Activated CD8-positive, alpha-beta memory T cell treated with anti-CD3 and anti-CD28 coated beads, Interleukin-2, amount 50 U/mL, for 4 hours (primary cell): Measurements from ENCODE around the gene KIAA0825.

Experiments used
- DNase-seq: peaks from one replicate; pipeline ENCODE4 v3.0.0-alpha.2; 2020

The KIAA0825 gene

DNA sequence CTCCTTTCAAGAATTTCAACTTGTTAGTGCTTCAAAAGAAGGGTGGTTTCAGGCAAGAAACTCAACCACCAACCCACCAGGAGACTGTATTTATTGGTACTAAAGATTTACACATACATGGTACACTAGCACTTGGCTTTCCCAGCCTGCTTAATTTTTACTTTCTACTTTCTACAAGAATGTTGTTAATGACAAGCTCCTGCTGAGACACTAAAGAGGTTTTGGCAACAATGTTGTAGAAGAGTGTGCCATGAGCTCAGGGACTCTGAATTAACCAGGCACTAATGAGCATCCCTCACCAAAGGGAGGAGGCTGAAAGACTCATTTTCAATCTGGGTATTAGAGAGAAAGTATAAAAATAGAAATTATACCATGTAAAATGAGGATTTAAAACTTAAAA, 195.0 kb downstream of the KIAA0825 start:
- DNase-seq, result no peak

DNA sequence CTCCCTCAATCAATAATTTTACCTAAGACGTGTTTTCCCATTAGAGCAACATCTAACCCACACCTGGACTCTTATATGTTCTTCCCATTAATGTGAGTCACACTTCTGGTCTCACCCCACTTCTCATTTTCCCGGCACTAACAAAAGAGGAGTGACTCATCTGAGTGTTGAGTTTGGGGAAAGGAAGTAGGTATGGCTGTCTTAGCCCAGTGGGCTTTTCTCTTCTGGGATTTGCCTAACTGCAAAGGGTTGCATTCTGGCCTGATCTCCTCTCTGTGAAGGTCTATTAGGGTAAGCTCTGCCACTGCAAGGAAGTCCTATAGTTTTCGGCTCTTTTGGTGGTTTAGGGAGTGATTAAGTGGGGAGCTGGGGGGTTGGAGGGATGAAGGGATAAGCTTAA, 195.6 kb downstream of the KIAA0825 start:
- no peak for DNase-seq

DNA sequence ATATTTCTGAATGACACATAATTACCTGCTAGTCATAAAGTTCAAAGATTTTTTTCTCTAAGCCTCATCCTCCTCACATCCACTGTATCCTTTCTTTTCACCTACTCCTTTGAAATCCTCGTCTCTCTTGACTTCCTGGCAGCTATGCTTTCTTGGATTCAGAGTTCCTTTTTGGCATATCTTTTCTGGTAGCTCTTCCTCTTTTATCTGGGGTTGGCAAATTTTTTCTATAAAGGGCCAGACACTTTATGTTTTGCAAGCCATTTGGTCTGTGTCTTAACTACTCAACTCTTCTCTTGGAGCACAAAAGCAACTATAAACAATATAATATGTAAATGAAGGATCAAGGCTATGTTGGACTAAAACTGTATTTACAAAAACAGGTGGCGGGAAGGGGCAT, 197.5 kb downstream of the KIAA0825 start:
- no peak for DNase-seq

DNA sequence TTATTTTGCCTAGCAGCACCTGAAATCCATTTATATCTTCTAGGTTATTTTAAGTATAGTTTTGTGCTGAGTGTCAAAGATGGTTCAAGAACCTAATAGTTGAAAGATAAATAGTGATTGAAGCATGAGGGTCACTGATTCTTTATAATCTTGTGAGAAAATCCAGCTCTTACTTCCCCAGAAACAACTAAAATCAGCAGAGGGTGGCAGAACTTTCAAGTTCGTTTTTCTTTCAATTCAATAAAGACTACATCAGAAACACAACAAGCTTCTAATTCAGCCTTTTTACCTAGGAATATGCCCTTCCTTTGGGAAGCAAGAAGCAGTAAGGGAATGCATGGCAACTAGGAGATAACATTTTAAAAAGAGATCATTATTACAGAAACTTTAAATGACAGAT, 202.6 kb downstream of the KIAA0825 start:
- no peak for DNase-seq

DNA sequence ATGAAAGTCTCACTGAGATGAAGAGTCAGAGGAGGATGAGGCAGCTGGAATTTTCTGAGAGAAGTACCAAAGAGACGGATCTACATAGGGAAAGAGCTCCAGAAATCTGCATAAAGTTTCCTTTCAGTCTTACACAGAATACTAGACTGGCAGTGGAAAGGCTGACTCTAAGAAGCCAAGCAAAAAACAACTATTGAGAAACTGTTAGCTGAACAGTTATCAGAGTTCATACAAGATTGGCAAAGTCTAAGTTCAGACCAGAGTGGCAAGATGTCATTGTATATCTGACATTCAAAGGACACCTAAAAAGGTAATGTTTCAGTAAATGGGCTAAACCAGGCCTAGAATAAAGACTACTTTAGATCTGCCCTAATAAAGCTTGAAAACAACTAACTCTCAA, 209.0 kb downstream of the KIAA0825 start:
- DNase-seq, result no peak

DNA sequence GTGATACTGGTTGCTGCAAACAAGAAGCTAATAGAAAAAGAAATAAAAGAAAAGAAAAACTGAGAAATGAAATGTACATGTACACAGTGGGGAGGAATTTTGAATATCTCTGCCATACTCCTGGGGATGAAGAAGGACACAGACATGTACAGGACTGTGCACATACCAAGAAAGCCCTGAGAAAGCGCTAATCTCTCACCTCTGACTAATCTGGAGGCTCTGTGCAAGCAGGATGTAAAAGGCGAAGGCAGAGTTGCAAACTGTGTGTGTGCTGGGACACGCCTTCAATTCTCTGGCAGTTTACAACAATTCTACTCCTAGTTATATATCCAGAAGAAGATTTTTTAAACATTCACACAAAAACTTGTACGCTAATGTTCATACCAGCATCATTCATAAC, 211.4 kb downstream of the KIAA0825 start:
- DNase-seq, result no peak

DNA sequence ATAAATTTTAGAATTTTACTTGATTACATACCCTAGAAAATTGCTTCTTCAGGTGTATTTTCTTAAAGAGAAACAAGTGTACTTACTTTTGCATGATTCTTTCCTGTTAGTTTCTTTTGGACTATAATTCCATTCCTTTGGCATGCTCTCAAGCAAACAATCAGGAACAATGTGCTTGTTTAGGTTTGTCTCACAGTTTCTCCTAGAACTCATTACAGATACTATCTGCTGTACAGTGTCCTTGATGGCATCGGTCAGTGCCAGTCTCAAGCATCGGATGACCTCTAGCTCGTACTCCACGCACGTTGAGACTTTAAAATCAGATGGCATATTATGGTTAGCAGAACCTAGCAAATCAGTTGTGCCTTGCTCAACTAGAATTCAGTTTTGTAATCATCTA, 214.9 kb downstream of the KIAA0825 start:
- no peak for DNase-seq

DNA sequence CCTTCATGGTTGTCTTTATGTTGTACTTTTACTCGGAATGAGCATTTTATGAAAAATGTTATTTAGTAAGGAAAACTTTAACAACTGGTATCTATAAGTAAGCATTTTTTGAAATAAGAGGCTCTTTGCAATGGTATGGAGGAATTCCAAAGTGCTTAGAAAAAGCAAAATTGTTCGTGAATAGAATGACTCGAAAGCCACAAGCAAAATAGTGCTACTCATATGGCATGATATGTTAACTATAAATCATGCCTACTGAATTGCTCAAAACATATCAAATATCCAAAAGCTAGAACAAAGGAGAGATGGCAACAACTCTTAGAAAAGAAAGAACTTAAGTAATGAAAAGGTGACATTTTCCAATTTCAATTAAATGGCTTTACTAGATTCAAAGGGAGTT, 216.3 kb downstream of the KIAA0825 start:
- DNase-seq, result no peak

DNA sequence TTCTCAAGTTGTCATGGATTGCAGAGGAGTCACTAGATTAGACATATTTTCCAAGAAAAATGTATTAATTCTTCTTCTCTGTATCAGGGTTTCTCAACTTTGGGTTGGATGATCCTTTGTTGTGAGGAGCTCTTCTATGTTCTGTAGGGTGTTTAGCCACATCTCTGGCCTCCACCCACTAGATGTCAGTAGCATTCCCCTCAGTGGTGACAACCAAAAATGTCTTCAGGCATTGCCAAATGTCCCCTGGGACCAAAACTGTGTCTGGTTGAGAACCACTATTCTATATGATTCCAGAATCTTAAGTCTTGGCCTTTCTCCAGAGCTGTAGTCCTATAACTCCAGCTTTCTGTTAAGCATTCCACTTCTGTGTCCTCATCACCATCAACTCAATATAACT, 220.9 kb downstream of the KIAA0825 start:
- DNase-seq, result no peak

DNA sequence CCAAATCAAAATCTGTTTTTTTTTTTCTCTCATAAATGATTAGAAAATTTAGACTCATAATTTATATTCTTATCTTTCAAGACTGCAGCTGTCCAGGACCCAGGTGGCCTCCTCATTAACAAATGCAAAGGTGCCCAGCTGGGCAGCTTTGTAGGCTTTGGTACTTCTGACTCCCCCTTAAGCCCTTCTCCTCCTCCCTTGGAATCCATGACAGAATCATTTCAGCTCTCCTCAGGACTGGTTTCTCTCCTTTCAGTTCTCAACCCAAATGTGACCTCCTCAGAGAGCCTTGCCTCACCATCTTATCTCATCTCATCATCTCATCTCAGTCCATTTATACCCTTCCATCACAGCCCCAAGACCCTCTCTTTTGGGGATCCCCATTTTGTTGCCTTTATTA, 221.7 kb downstream of the KIAA0825 start:
- DNase-seq, result no peak

DNA sequence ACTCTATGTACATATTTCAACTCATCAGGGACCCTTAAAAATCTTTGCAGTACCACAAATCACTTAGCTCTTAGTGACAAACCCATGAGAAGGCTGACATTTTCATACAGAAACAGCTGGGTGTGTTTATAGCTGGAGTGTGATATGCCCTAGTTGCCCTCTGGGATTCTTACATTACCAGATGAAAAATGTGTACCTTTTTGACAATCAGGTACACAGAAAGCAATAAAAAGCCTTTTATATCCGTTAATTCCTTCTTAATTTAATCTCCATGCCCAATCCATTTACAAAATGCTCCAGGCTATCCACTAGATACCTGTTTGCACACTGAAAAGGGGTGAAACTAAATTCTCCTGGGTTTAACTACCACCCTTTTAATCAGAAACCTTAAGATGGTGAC, 222.9 kb downstream of the KIAA0825 start:
- DNase-seq, result no peak

DNA sequence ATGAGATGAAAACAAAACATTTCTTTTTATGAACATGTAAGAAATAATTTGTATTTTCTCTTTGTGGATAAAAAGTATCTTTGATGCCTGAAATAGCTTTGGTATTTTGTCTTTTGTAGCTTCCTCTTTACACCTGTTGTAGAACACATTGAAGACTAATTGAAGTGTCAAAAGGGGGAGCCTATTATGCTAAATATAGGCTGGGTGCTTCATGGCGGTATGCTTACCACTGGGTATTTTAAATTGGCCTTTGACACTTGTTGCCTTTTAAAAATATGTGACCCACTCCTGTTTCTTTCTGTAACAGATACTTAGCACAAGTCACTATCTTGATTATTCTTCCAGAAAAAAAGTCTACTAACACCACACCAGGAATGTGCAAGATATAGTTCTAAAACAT, 226.4 kb downstream of the KIAA0825 start:
- no peak for DNase-seq

DNA sequence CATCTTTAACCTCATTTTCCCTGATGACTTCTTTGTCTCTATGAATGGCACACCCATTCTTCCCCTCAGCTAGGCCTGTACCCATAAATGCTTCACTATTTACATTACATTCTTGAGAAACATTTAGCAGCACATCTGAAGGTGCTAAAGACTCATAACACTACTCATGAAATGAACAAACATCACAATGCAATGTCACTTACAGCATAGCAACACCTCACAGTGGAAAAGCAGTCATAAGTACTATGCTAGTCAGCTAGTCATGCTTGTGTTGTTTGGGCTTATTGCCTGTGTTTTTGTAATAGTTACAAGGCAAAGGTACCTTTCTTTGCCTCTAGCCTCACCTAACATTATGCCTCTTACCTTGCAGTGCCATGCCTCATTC, 228.9 kb downstream of the KIAA0825 start:
- no peak for DNase-seq

DNA sequence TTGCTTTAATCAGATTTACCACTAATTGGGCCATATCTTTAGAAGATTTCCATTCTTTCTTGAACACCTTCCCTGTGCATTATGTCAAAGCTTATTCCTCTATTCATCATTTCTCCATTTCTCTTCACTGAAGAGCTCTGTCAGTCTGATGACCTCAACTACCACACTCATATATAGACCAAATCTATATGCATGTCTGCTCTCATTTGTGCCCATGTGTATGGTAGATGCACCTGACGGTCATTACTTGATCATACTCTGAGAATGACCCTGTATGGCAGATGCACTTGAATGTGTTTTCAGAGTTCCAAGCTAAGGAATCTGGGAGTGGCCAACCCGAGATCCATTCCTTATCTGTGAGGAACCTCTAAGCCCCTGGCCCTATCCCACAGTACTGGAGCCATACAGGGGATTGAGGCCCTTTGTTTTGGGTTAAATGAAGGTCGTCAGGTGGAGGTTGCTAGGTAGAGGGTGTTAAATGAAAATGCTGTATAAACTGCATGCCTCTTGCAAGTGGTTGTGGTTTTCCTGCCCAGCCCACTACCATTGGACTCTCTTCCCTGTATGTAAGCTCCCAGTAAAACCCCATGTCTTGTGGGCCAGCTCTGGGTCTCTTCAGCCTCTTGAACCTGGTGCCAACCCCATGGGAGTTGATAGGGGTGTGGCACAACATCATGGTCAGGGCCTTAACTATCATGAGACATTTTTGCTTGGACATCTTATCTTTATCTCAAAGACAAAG, 229.5 kb downstream of the KIAA0825 start:
- no peak for DNase-seq

DNA sequence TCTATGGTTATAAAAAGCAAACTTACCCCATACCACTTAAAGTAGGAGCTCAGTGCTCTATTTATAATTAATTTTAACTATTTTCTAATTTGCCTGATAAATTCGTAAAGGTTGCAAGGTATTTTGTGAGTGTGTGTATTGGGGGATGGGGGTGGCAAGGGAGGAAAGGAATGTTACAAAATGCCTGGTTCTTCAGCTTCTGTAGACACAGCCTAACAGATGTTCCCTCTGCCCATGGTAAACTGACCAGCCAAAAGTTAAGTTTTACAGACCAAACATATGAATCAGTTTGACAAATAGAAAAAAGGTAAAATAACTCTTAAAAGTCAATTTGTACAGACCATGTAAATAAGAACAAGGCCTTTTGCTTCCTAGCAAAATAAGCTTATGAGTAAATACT, 232.6 kb downstream of the KIAA0825 start:
- DNase-seq, result no peak

DNA sequence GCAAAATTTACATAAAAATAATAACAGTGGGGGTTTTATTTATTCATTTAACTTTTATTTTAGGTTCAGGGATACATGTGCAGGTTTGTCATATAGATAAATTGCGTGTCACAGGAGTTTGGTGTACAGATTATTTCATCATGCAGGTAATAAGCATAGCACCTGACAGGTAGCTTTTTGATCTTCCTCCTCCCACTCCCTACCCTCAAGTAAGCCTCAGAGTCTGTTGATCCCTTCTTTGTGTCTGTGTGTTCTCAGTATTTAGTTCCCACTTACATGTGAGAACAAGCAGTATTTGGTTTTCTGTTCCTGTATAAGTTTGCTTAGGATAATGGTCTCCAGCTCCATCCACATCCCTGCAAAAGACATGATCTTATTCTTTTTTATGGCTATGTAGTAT, 240.3 kb downstream of the KIAA0825 start:
- DNase-seq, result no peak

DNA sequence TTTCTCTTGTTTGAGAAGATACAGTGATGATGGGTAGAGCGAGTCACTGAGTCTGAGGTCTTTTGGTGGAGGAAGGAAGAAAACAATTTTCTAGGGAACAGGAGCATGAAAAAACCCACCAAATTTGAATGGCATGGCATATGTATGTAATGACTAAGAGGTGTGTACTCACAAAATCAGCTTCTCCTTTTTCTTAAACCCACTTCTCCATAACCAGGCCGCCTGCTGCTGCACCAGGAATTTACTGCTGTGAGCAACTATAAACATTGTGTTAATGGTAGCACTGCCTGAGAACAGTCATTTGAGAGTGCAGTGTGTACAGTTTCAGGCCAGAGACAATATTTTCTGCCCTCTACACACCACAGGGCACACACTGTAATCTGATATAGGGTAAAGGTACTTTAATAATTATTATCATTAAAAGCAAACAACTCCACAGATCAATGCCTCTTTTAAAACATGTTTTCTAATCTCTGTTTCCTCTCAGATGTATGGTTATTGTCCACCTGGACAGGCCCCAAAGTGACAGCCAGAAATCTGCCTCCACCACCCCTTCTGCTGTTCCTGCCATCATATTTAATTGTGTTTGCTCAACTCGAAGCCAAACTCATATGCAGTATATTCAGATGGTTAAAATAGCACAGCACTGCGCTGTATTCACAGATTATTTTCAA, 241.6 kb downstream of the KIAA0825 start:
- DNase-seq, result no peak

DNA sequence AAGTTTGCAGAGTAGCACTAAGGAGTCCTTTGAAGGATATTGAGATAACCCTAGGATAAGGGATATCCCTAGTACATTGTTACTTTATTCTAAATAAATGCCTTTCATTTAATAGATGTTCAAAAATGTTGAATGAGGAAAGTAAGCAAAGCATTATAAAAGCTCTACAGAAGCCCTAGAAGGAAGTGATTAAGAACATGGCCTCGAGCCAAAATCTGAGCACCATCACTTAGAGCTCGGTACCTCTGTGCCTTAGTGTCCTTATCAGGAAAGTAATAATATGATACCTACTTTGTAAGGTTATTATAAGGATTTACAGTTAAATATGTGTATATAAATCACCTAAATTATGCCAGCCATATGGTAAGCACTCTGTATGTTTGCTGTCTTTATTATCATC, 242.6 kb downstream of the KIAA0825 start:
- no peak for DNase-seq

DNA sequence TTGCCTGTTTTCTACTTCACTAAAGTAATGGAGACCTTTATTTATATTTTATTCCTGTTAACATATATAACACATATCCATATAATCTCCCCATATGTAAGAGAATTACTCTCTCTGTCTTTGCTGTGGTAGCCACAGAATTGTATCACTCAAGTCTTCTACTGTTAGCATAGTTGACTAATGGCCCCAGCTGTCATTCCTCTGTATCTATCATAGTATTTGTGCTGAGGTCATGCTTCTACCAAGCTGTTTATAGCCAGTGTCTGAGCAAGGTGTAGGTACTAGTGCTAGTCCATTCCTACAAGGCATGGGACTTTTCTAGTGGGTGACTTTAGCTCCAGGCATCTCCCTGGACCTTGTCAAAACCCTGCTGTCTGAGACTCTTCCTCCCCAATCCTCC, 244.1 kb downstream of the KIAA0825 start:
- DNase-seq, result no peak

DNA sequence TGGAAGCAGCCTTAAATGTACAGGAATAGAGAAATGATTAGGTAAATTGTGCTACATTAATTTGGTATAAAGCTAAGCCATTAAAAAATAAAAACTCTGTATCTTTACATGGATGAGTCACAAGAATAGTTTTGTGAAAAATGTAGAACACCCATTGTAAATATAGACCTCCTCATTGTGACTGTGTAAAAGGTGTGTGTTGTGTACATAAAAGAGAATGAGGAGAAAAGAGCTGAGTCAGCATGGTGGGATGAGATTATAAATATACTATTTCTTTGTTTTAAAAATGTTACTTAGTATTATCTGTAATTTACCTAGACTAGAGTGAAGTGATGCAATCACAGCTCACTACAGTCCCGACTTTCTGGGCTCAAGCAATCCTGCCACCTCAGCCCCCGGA, 250.5 kb downstream of the KIAA0825 start:
- DNase-seq, result no peak

DNA sequence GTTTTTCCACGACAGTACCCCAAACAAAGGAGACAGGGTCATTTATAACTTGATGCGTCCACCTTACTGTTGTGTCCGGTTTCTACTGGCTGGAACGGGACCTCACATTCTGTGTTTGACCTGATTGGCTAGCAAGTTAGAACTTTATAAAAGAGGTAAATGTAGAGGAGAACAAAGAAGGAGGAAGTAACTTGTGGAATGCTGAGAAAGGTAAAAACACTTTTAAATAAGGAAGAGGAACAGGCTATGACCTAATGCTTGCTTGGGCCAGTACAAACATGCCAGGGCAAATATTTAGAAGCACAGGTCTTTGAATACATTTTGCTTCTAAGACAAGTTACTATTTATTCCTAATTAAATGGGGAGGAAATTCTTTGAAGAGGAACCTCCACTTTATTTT, 251.6 kb downstream of the KIAA0825 start:
- no peak for DNase-seq

DNA sequence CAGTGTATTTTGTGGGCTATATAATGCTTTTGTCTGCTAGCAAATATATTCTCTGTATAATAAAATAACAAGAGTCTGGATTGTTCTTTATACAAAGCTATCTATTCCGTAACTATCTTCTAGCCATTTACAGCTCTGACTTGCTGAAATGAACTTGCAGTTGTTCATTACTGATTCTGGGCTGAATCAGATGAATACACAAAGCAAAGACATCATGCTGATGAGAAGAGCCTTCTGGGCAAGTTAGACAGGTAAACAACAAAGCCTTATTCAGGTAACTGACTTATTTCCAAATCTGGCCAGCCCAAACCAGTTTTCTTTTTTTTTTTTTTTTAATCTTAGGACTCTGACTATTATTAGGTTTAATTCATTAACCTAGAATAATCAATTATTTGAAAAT, 255.5 kb downstream of the KIAA0825 start:
- no peak for DNase-seq

DNA sequence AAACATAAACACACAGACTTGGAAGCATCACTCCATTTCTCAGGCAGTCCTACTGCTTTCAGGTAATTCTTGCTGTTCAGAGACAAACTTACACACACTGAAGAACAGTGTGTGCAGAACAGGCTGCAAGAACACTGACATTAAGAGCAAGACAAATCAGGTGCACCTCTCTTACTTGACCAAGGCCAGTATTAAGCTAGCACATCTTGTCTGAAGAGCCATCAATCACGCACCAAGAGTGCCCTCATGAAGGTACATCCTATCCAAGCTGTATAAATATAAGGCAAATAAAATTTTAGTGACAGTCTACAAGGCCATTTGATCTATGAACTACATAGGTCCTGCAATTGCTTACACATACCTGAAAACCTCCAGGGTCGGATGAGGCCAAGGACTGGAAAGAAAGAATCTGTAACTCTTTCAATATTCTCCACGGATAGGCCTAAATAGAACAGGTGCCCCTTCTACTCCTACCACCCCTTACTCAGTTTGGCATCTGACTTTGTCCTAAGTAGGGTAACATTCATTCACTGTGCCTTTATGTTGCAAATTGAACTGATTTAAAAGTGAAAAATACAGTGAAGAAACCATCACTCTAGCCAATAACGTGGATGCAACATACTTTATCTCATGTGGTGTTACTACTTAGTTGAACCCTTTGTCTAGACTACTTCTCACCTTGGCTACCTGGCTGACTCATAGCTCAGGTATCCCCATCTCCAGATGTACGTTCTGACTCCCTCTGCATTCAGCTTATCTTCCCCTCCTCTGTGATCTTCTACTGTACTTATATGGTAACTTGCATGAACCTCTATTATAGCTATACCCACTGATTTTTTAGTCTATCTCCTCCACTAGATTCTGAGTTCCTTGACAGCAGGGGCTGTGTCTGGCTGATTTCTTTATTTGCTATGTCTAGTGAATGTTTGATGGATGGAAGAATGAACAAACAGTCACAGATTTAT, 256.3 kb downstream of the KIAA0825 start:
- no peak for DNase-seq

DNA sequence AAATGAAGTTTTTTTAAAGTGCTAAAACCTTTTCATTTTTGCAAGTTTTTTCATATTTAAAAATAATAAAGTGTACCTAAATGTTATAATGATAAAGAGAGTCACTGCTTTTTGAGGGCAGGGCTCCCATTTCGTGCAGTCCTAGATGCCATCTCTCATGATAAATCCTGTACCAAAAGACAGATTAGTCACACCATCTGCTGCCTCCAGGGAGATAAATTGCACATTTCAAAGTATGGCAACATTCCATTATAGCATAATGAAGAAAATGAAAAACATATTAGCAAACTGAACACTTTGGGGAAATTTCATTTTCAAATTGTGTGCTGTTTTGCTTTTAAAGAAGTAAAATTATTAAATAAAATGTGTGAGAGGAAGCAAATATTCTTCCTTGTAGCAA, 257.2 kb downstream of the KIAA0825 start:
- DNase-seq, result no peak
